ENCODE data around the gene DDR1. TPM values are rescaled to one million over a fixed set of nuclear protein-coding genes. Genes with fewer than 3 reads are reported as not detected.
A peak's percentile ranks its signal among the peaks of the same experiment; 100 is the strongest.

DDR1 gene
- total and polyA plus RNA-seq, 8 donors, result 77.9 to 148 (median 90.0) TPM

DNA sequence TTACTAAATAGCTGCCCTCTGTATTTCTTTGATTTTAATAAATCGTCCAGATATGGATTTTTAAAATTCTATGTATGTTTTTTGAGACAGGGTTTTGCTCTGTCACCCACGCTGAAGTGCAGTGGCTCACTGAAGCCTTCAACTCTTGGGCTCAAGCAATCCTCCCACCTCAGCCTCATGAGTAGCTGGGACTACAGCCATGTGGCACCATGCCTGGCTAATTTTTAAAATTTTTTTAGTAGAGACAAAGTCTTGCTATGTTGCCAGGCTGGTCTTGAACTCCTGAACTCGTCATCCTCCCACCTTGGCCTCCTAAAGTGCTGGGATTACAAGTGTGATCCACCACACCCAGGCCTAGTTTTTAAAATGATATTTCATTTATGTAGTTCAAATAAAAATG, 47.4 kb upstream of the DDR1 start:
- H3K27ac ChIP-seq, result no peak overlapping the region

DNA sequence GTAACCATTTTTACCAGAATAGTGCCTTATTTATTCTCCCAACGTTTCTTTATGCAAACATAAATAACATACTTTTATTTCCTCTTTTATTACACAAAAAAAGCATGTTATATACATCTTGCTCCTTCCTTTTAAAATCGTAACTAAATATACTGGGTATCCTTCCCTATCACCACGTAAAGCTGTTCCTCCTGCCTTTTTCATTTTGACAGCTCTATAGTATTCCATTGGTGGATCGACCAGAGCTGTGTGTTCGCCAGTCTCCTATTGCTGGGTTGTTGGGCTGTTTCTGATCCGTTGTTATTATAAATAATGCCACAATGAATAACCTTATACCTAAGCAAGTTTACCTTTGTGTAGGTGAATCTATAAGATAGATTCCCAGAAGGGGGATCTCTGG, 46.9 kb upstream of the DDR1 start:
- TF ChIP-seq CTCF (IDR thresholded peaks at IDR 0.05), result no peak
- Histone ChIP-seq H3K27ac (no peak overlapping the region), H3K36me3 (no peaks in the 10 kb centered on the region), H3K4me1 (peaks cover 0 to 6% of the 10 kb centered on the region in 2 donors), H3K27me3 (no peaks in the 10 kb centered on the region), H3K9me3 (no peaks in the 10 kb centered on the region), H3K4me3 (no peak overlapping the region)
- ATAC-seq (no peak), DNase-seq (no peak)
- intact Hi-C loops (cut with DNase I), result no loop called here

More for the DNA sequence above, 47.4 kb upstream of the DDR1 start:
- Histone ChIP-seq H3K9me3 (no peaks in the 10 kb centered on the region), H3K27me3 (no peaks in the 10 kb centered on the region), H3K4me3 (no peak overlapping the region), H3K36me3 (no peaks in the 10 kb centered on the region), H3K4me1 (peaks cover 0 to 6% of the 10 kb centered on the region in 2 donors)
- DNase-seq (no peak), ATAC-seq (no peak)
- no peak for TF ChIP-seq CTCF (IDR thresholded peaks at IDR 0.05)
- intact Hi-C loops (cut with DNase I), result no loop called here

GRCh38 chr6:30837870-30838269, 46.4 kb upstream of the DDR1 start:
- no peaks in the 10 kb centered on the region for H3K9me3 ChIP-seq
- peaks cover 0 to 6% of the 10 kb centered on the region in 2 donors for H3K4me1 ChIP-seq
- H3K4me3 ChIP-seq, result no peak overlapping the region
- no peaks in the 10 kb centered on the region for H3K36me3 ChIP-seq
- ATAC-seq (no peak), DNase-seq (no peak)
- no peak for TF ChIP-seq CTCF (IDR thresholded peaks at IDR 0.05)
- H3K27me3 ChIP-seq, result no peaks in the 10 kb centered on the region
- no peak overlapping the region for H3K27ac ChIP-seq
- intact Hi-C loops (cut with DNase I), result no loop called here

GRCh38 chr6:30839671-30840070, 44.6 kb upstream of the DDR1 start:
- ATAC-seq (peak; percentile 68), DNase-seq (no peak)
- TF ChIP-seq CTCF (IDR thresholded peaks at IDR 0.05), result no peak
- Histone ChIP-seq H3K27me3 (no peaks in the 10 kb centered on the region), H3K36me3 (no peaks in the 10 kb centered on the region), H3K4me1 (peaks cover 0 to 17% of the 10 kb centered on the region in 2 donors), H3K9me3 (no peaks in the 10 kb centered on the region), H3K27ac (no peak overlapping the region), H3K4me3 (no peak overlapping the region)
- intact Hi-C loops (cut with DNase I), result no loop called here

GRCh38 chr6:30840084-30840934, 44.0 kb upstream of the DDR1 start:
- intact Hi-C loops (cut with DNase I), result no loop called here
- Histone ChIP-seq H3K4me1 (peaks cover 0 to 17% of the 10 kb centered on the region in 2 donors), H3K4me3 (no peak overlapping the region), H3K9me3 (no peaks in the 10 kb centered on the region), H3K27ac (no peak overlapping the region), H3K27me3 (no peaks in the 10 kb centered on the region), H3K36me3 (no peaks in the 10 kb centered on the region)
- ATAC-seq (no peak), DNase-seq (no peak)
- TF ChIP-seq CTCF (IDR thresholded peaks at IDR 0.05), result no peak

All from left lung (tissue), 10 donors.